Pancreas (tissue), 10 donors: ENCODE data around the gene FAM78B. TPM values are rescaled to one million over a fixed set of nuclear protein-coding genes. Genes with fewer than 3 reads are reported as not detected.

ENCODE experiments used
- ATAC-seq, 4 donors: fragments of 200-7000 bp; cut with Tn5 transposase; one replicate each; pipeline versions ENCODE4 v1.8.0 to v1.9.1; 2020; ENCODE audit warnings: mild to moderate bottlenecking in 4 of 4, moderate library complexity in 4 of 4
- DNase-seq, 6 donors: peaks; one replicate each; pipeline ENCODE4 v3.0.0-alpha.2; 2020
- FAIRE-seq: peaks from 2 replicates; lab custom pipeline; 2012; peaks lifted over from hg19 to GRCh38; lab: Jason Lieb, UNC
- H3K27ac ChIP-seq, 4 donors: fragments of 200-600 bp; sonication (generic); 1 replicate in 3 of 4; 2 replicates in 1 of 4; pipeline versions ENCODE4 v1.5.0 to v1.8.0; 2020
- H3K27me3 ChIP-seq, 4 donors: fragments of 200-600 bp; one replicate each; pipeline ENCODE4 v1.8.0; 2021
- H3K36me3 ChIP-seq, 3 donors: fragments of 200-600 bp; sonication (generic) in 1 of 3; one replicate each; pipeline versions ENCODE4 v1.5.0 to v1.8.0; 2020 to 2021
- H3K4me1 ChIP-seq, 3 donors: fragments of 200-600 bp; one replicate each; pipeline ENCODE4 v1.8.0; 2021
- H3K4me3 ChIP-seq, 4 donors: fragments of 200-600 bp; sonication (generic) in 2 of 4; one replicate each; pipeline versions ENCODE4 v1.5.0 to v1.8.0; 2020 to 2021
- H3K9me3 ChIP-seq, 4 donors: fragments of 200-600 bp; one replicate each; pipeline ENCODE4 v1.8.0; 2021
- CTCF ChIP-seq, 4 donors: fragments of 200-600 bp; sonication (generic) in 3 of 4; IDR thresholded peaks; one replicate each; pipeline versions ENCODE4 v1.5.0 to v1.8.0; 2021; ENCODE audit warnings: antibody characterized with exemption in 4 of 4
- WGBS, 2 donors: extraction: QIAGEN DNeasy Blood & Tissue Kit; methylation state at CpG; one replicate each; pipeline ENCODE4 v1.1.7; 2013; 5-methylcytosine and 5-hydroxymethylcytosine counted together
- intact Hi-C, 3 donors: fragments of 100-400 bp; cut with DNase I; formaldehyde crosslinking; loops; one replicate each; pipeline versions ENCODE4 v1.11.1 to v1.14.2; 2022
- polyA plus RNA-seq, 2 donors: library from polyadenylated mRNA; stranded (reverse); fragments of 200-250 nt; gene quantifications; one replicate each; pipeline ENCODE4 v1.2.3, GENCODE V29; 2013
- total RNA-seq, 6 donors: library from RNA; stranded (reverse); fragmentation: NEBNext Ultra II Directional in 4 of 6; extraction: Animal tissue kit (Norgen Biotek cat#: 25700) in 4 of 6; gene quantifications; one replicate each; pipeline versions ENCODE4 v1.2.1 to v1.2.4, GENCODE V29; 2021 to 2023
- donor health status: healthy with polysubstance abuse.
- donor health status: DM: no; HTN: no; CAD: no; lungs with moderate emphysema.
- donor health status: DM: no; HTN: no; CAD: no.
- donor health status: control.
- donor health status: control.
- donor health status: Bipolar disorder and iron deficiency.
- donor health status: DM: yes; HTN: yes; CAD: no.
- donor health status: DM: no; HTN: no; CAD: no.
- donor health status: DM: no; HTN: no; CAD: no.
- donor health status: DM: yes; HTN: yes; CAD: no.

The FAM78B gene
- total and polyA plus RNA-seq, 8 donors = 0.66 to 3.6 (median 1.4) TPM

GRCh38 chr1:166197141-166197540 is 30.3 kb upstream of the FAM78B start:
- ATAC-seq (peak; percentile 92 to 94 (median 93)), FAIRE-seq (no peak)
- 39 to 48% methylated on average over 1 of the region's 1 CpG for WGBS, 2 donors

GRCh38 chr1:166193057-166193698 is 26.4 kb upstream of the FAM78B start:
- no peak overlapping the region for H3K27ac ChIP-seq
- no peaks in the 10 kb centered on the region for H3K27me3 ChIP-seq
- H3K4me3 ChIP-seq = no peak overlapping the region
- DNase-seq (no peak), FAIRE-seq (no peak), ATAC-seq (no peak)
- H3K4me1 ChIP-seq = peaks cover 0 to 5% (median 3%) of the 10 kb centered on the region in 3 donors
- intact Hi-C loops = no loop called here
- no peaks in the 10 kb centered on the region for H3K36me3 ChIP-seq
- no peak for TF ChIP-seq CTCF (IDR thresholded peaks at IDR 0.05)
- 35 to 37% methylated on average over 5 of the region's 5 CpGs for WGBS, 2 donors
- H3K9me3 ChIP-seq = no peaks in the 10 kb centered on the region

More at GRCh38 chr1:166197141-166197540, 30.3 kb upstream of the FAM78B start:
- intact Hi-C loops = no loop called here
- TF ChIP-seq CTCF (IDR thresholded peaks at IDR 0.05) = no peak
- no peaks in the 10 kb centered on the region for H3K9me3 ChIP-seq
- peaks cover 0 to 2% (median 0%) of the 10 kb centered on the region in 4 donors for H3K27me3 ChIP-seq
- H3K4me3 ChIP-seq = no peak overlapping the region
- peak in 3 of 6 donors; percentile 16 to 36 (median 28) for DNase-seq
- H3K36me3 ChIP-seq = no peaks in the 10 kb centered on the region
- H3K27ac ChIP-seq = peak overlapping the region in 2 of 4 donors; percentile 33 to 51
- H3K4me1 ChIP-seq = peaks cover 0 to 6% (median 3%) of the 10 kb centered on the region in 3 donors

- WGBS, 2 donors = 58 to 60% methylated on average over 4 of the region's 4 CpGs
- no peak for TF ChIP-seq CTCF (IDR thresholded peaks at IDR 0.05)
- no peak for FAIRE-seq
These were observed 23.6 kb upstream of the FAM78B start for GRCh38 chr1:166190400-166190799.

DNA sequence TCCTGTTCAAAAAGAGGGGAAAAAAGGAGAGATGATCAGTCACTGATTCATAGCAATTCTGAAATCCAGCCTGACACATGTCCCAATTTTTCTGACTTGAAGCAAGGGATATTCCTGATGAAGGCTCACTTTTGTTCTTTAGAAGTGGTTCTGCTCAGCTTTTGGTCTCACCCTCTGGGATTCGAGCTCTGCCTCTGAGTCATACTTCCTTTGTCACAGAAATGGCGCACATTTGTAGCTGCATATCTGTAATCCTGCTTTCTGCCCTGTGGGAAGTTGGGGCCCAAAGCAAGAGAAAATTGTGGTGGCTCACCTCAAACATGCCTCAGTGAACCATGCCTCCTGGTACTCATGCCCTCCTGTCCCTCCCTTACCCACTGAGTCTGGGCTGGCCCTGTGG is 22.3 kb upstream of the FAM78B start:
- ATAC-seq = no peak
- no peaks in the 10 kb centered on the region for H3K27me3 ChIP-seq
- H3K27ac ChIP-seq = no peak overlapping the region
- 50 to 62% methylated on average over 2 of the region's 2 CpGs for WGBS, 2 donors
- H3K36me3 ChIP-seq = no peaks in the 10 kb centered on the region
- no peak for FAIRE-seq
- DNase-seq = no peak
- no peak for TF ChIP-seq CTCF (IDR thresholded peaks at IDR 0.05)
- no peak overlapping the region for H3K4me3 ChIP-seq
- intact Hi-C loops = no loop called here
- no peaks in the 10 kb centered on the region for H3K4me1 ChIP-seq
- H3K9me3 ChIP-seq = no peaks in the 10 kb centered on the region

More at GRCh38 chr1:166190400-166190799, 23.6 kb upstream of the FAM78B start:
- Histone ChIP-seq H3K27ac (no peak overlapping the region), H3K27me3 (no peaks in the 10 kb centered on the region), H3K9me3 (no peaks in the 10 kb centered on the region), H3K4me3 (no peak overlapping the region), H3K4me1 (no peaks in the 10 kb centered on the region), H3K36me3 (no peaks in the 10 kb centered on the region)
- no peak for ATAC-seq
- DNase-seq = no peak
- intact Hi-C loops = no loop called here

DNA sequence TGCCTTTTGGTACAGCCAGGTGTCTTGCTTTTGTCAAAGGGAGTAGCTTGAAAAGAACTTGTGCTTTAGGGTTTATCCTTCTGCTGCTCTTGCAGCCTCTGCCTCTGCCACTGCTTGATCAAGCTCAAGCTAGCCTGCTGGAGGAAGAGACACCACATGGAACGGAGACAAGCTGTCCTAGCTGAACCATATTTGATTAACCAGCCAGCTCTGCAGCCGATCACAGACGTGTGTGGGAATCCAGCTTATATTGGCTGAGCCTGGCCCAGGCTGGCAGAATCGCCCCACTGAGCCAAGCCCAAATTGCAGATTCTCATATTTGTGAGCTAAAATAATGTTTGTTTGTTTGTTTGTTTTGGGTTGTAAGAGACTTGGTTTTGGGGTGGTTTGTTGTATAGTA is 18.7 kb upstream of the FAM78B start:
- intact Hi-C loops = no loop called here
- no peaks in the 10 kb centered on the region for H3K4me1 ChIP-seq
- no peaks in the 10 kb centered on the region for H3K27me3 ChIP-seq
- no peak for TF ChIP-seq CTCF (IDR thresholded peaks at IDR 0.05)
- H3K27ac ChIP-seq = no peak overlapping the region
- no peaks in the 10 kb centered on the region for H3K9me3 ChIP-seq
- H3K36me3 ChIP-seq = no peaks in the 10 kb centered on the region
- WGBS, 2 donors = 64 to 66% methylated on average over 4 of the region's 4 CpGs
- H3K4me3 ChIP-seq = no peak overlapping the region
- ATAC-seq (no peak), DNase-seq (no peak), FAIRE-seq (no peak)
